ENCODE results near the gene LPAR2.
"Not testable (repeated sequence)": the region's sequence is repeated elsewhere in the genome, so short reads cannot be mapped to it uniquely, and the experiment has no call there.

The LPAR2 gene

DNA sequence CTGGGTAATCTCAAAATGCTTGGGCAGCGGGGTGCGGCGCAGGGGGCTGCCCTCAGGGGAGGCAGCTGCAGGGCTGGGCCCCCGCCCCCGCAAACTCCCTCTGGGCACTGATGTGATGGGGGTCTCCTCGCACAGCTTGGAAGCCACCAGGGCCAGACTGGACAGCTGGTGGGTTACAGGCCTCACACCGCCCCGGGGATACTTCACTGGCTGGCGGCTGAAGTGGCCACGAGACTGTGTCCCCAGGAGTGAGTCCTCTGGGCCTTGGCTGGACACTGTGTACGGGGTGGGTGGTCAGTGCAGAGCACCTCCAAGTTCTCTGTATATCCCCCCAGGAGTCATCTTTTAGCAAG, 2.0 kb upstream of the LPAR2 start:
- no peak for DNase-seq

DNA sequence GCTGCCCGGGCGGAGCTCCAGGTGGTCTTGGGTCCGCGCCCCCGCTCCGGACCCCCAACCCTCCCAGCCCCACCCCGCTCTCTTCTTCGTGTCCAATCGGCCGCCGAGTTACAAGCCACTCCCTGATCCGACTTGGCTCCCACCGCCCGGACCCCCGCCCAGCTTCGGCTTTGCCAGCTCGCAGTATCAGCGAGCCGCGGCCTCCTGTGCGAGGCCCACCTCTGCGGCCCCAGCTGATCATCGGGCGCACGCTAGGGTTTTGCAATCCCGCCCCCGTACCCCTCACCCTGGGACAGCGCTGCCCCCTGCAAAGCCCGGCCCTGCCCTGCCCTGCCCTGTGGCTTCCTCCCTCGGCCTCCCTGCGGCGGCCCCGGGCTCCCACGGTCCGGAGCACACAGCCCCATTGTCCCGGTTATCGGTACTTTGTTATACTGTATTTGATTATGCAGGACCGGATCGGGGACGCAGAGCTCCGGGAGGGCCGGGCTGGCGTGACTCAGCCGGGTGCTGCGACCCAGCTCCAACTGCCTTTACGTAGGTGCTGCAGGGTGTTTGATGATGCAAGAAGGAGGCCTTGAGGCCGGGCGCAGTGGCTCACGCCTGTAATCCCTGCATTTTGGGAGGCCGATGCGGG, 598 bp upstream of the LPAR2 start:
- peak; percentile 67 for DNase-seq

GRCh38 chr19:19626516-19627472, 1.2 kb downstream of the LPAR2 start:
- no peak for DNase-seq

DNA sequence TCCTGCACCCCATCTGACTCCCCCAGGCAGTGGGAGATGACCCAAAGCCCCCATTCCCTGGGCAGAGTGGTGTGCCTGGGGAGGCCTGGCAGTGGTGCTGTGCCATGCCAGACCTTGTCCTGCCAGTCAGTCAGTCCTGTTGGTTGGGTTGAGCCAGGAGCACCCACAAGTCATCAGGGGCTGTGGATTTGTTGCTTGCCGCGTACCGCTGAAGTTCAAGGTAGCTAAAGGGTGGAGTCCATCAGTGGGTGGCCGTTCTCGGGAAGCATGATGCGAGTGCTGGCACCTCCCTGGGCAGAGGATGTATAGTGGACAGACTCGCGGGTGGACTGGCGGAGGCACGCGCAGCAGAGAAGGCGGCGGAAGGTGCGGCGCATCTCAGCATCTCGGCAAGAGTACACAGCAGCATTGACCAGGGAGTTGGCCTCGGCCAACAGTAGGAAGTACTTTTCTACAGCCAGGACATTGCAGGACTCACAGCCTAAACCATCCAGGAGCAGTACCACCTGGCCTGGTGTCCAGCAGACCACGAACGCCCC, 3.9 kb downstream of the LPAR2 start:
- no peak for DNase-seq

DNA sequence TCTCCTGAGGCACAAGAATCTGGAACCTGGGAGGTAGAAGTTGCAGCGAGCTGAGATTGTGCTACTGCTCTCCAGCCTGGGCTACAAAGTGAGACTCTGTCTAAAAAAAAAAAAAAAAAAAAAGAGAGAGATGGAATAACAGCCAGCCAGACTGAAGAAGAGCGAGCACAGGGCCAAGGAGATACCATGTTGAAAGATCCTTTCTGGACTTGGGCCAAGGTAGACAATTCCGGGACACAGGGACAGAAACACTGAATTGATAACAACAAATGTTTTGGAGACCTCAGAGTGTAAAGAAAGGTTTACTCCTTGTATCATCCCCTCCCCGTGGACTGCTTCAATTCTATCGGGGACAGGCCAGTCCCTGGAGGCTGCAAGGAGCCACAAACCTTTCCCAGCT, 4.6 kb downstream of the LPAR2 start:
- DNase-seq = no peak

GRCh38 chr19:19619849-19620210, 8.2 kb downstream of the LPAR2 start:
- no peak for DNase-seq

- DNase-seq = peak; percentile 38
Measured at GRCh38 chr19:19619181-19619848, 8.7 kb downstream of the LPAR2 start.

GRCh38 chr19:19618219-19619051, 9.6 kb downstream of the LPAR2 start, which contains the start of gene PBX4:
TSS of gene PBX4 (minus strand) at chr19:19618687. CDS start at chr19:19618629, 58 bp downstream.
- peak; percentile 97 for DNase-seq

DNA sequence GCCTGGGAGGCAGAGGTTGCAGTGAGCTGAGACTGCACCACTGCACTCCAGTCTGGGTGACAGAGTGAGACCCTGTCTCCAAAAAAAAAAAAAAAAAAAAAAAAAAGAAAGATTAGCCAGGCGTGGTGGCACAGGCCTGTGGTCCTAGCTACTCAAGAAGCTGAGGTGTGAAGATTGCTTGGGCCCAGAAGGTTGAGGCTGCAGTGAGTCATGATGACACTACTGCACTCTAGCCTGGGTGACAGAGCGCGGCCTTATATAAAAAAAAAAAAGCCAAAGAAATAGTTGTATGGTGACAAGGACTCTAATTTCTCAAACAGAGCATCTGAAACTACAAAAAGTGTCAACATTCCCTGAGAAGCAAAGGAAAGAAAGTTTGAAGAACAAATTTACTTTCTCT, 12.9 kb downstream of the LPAR2 start:
- no peak for DNase-seq

DNA sequence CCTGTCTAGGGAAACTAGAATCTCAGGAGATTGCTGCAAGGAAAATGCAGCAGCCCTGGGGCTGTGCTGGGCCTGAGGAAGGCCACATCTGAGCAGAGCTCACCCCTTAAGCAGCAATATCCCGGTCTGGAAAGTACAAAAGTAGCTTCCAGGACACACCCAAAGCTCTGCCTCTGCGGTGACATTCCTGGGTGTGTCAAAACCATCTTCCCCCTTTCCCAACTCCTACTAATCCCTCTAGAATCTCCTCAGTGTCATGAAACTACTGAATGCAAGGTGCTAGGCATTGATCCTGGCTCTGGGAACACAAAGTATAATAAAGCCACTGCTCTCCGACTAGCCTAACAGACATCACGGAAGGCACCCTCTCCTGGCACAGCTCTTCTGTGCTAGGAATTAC, 14.5 kb downstream of the LPAR2 start:
- no peak for DNase-seq

- no peak for DNase-seq
Measured at GRCh38 chr19:19610376-19611202, 17.4 kb downstream of the LPAR2 start.

DNA sequence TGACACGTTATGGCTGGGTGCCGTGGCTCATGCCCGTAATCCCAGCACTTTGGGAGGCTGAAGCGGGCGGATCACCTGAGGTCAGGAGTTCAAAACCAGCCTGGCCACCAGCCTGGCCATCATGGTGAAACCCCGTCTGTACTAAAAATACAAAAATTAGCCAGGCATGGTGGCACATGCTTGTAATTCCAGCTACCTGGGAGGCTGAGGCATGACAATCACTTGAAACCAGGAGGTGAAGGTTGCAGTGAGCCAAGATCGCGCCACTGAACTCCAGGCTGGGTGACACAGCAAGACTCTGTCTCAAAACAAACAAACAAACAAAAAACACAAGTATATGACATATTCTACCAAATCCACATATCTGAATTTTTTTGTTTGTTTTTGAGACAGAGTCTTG, 21.3 kb downstream of the LPAR2 start:
- not testable (repeated sequence) for DNase-seq

GRCh38 chr19:19606021-19606420, 22.0 kb downstream of the LPAR2 start:
- peak; percentile 27 for DNase-seq

GRCh38 chr19:19602713-19603324, 25.2 kb downstream of the LPAR2 start:
- no peak for DNase-seq

DNA sequence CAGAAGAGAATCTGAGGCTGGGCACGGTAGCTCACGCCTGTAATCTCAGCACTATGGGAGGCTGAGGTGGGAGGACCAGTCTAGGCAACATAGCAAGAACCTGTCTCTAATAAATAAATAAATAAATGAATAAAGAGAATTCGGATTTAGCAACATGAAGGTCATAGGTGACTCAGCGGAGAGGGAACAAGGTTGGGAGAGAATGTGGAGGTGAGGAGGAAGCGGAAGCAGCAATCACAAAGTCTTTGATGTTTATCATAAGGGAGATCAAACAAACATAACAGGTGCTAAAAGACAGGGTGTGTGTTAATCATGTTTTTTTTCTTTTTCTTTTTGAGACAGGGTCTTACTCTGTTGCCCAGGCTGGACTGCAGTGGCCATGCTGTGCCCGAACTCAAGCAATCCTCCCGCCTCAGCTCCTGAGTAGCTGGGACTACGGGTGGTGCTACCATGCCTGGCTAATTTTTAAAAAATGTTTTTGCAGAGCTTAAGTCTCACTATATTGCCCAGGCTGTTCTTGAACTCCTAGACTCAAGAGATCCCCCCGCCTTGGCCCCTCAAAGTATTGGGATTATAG, 25.8 kb downstream of the LPAR2 start:
- no peak for DNase-seq

DNA sequence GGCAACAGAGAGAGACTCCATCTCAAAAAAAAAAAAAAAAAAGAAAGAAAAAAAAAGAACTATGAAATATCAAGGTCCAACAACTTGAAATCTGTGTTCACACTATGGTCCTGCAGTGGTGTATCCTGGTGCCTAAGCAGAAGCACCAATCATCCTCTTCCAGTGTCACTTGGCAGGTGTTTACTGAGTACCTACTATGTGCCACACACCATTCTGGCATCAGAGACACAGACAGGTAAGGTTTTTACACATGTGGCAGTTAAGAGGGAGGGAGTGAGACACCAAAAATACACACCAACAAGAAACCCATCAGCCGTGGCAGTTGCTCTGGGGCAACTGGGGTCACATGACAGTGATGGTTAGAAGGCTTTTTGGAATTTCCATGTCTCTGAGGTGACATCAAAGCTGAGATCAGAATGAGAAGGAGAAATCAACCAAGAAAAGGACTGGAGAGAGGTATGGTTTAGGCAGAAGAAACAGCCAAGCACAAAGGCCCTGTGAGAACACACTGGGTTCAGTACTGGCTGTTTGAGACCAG, 27.2 kb downstream of the LPAR2 start:
- DNase-seq = peak; percentile 72

GRCh38 chr19:19598728-19599451, 29.1 kb downstream of the LPAR2 start:
- not testable (repeated sequence) for DNase-seq

DNA sequence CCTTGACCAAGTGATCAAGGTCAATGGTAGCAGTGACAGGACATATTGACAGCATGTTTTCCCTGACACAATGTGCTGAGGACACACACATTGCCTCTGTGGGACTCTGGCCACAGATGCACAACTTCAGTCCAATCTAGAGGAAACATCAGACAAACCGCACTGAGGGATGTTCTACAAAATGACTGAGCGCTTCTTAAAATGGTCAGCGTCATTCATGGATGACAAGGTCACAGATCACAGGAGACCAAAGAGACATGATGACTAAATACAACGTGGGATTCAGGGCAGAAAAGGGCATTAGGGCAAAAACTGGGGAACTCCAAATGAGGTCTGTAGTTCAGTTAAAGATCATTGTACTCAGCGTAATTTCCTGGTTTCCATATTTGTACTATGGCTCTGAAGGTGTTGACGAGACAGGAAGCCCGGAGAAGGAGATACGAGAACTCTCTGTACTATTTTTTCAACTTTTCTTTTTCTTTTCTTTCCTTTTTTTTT, 30.2 kb downstream of the LPAR2 start:
- DNase-seq = peak; percentile 92

DNA sequence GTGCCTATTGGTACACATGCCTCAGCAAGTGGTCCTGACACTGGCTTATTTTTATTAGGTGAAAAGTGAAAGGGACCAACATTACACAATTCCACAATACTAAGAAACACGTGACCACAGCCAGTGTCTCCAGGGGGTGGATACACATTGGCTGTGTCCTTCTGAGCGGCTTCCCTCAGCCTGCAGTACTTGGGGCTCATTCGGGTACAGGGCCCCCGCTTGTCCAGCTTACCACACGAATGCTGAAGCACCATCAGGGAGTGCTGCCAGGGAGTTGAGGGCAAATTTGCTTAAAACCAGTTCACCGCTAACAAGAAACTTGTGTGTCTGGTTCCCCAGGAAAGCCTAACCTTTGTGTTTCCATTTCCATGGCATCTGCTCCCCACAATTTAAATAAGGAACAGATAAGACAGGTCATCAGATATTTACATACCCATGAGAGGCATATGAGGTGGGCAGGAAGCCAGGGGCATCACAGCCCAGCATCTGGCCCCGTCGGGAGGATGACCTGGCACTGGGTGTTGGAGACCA, 32.8 kb downstream of the LPAR2 start:
- DNase-seq = peak; percentile 82
